ENCODE measurements around the gene OR2AJ1. TPM values are rescaled to one million over a fixed set of nuclear protein-coding genes. Genes with fewer than 3 reads are reported as not detected.

The OR2AJ1 gene
- total RNA-seq, 2 experiments from 2014 or later: not detected

Other genes starting within 250 kb of the OR2AJ1 start
- gene OR13G1, start 245.2 kb upstream of the OR2AJ1 start, total RNA-seq: not detected
- gene OR6F1, start 208.2 kb upstream of the OR2AJ1 start, total RNA-seq: not detected
- not detected for gene OR14K1, start 186.3 kb upstream of the OR2AJ1 start, total RNA-seq
- not detected for gene OR14A2, start 176.7 kb upstream of the OR2AJ1 start, total RNA-seq
- not detected for gene OR1C1, start 164.3 kb upstream of the OR2AJ1 start, total RNA-seq
- gene OR14A16, start 100.8 kb upstream of the OR2AJ1 start, total RNA-seq: not detected
- gene OR11L1, start 83.0 kb upstream of the OR2AJ1 start, total RNA-seq: not detected
- gene TRIM58, start 67.7 kb upstream of the OR2AJ1 start, total RNA-seq: under 1 TPM in 1 of 2 experiments, not detected in 1; 0.11 TPM
- not detected for gene OR2W3, start 29.3 kb upstream of the OR2AJ1 start, total RNA-seq
- gene OR2T8, start 4.6 kb upstream of the OR2AJ1 start, total RNA-seq: not detected
- under 1 TPM; 0.29 to 0.34 TPM for gene OR2L8, start 24.0 kb downstream of the OR2AJ1 start, total RNA-seq
- not detected for gene OR2AK2, start 40.3 kb downstream of the OR2AJ1 start, total RNA-seq
- gene OR2L5, start 88.8 kb downstream of the OR2AJ1 start, total RNA-seq: not detected
- under 1 TPM in 1 of 2 experiments, not detected in 1; 0.07 TPM for gene OR2L2, start 105.2 kb downstream of the OR2AJ1 start, total RNA-seq
- not detected for gene OR2L3, start 121.9 kb downstream of the OR2AJ1 start, total RNA-seq
- gene OR2L13, start 170.3 kb downstream of the OR2AJ1 start, total RNA-seq: not detected
- gene OR2M5, start 220.3 kb downstream of the OR2AJ1 start, total RNA-seq: not detected
- not detected for gene OR2M2, start 249.9 kb downstream of the OR2AJ1 start, total RNA-seq